KMS-11 (cell line): Measurements from ENCODE around the gene G6PC3.

Experiments used
- H2AFZ ChIP-seq: fragments of 200-600 bp; sonication (generic); 2 replicates; pipeline ENCODE4 v1.6.1; 2016; ENCODE audit warnings: antibody characterized with exemption, mixed run types, low read depth
- H3K27ac ChIP-seq: fragments of 200-600 bp; sonication (generic); 2 replicates; pipeline ENCODE4 v1.6.1; 2016; ENCODE audit warnings: mild to moderate bottlenecking, mixed run types
- H3K27me3 ChIP-seq: fragments of 200-600 bp; sonication (generic); 2 replicates; pipeline ENCODE4 v1.6.1; 2017; ENCODE audit warnings: mild to moderate bottlenecking, low read depth, mixed run types, moderate library complexity; ENCODE audit not compliant: insufficient read depth
- H3K36me3 ChIP-seq: fragments of 200-600 bp; sonication (generic); 2 replicates; pipeline ENCODE4 v1.6.1; 2017; ENCODE audit warnings: mild to moderate bottlenecking, mixed run types; ENCODE audit not compliant: insufficient read depth
- H3K4me1 ChIP-seq: fragments of 200-600 bp; sonication (generic); 2 replicates; pipeline ENCODE4 v1.6.1; 2016; ENCODE audit warnings: mild to moderate bottlenecking, low read depth, mixed run types; ENCODE audit not compliant: poor library complexity, severe bottlenecking
- H3K4me2 ChIP-seq: fragments of 200-600 bp; sonication (generic); 2 replicates; pipeline ENCODE4 v1.7.0; 2016; ENCODE audit warnings: mild to moderate bottlenecking, mixed run types
- H3K4me3 ChIP-seq: fragments of 200-600 bp; sonication (generic); IDR thresholded peaks from 2 replicates; pipeline ENCODE4 v1.6.1; 2017; ENCODE audit warnings: low read depth, low read length, mixed read lengths; ENCODE audit not compliant: insufficient read depth
- H3K79me2 ChIP-seq: fragments of 200-600 bp; sonication (generic); 2 replicates; pipeline ENCODE4 v1.6.1; 2016; ENCODE audit warnings: low read depth, mixed run types; ENCODE audit not compliant: insufficient read depth
- H3K9ac ChIP-seq: fragments of 200-600 bp; sonication (generic); 2 replicates; pipeline ENCODE4 v1.6.1; 2016; ENCODE audit warnings: mild to moderate bottlenecking, mixed run types
- H4K20me1 ChIP-seq: fragments of 200-600 bp; sonication (generic); 2 replicates; pipeline ENCODE4 v1.6.1; 2016; ENCODE audit warnings: mild to moderate bottlenecking, mixed run types; ENCODE audit not compliant: insufficient read depth
- TF ChIP-seq, protein P1 (sequence below): fragments of 200-600 bp; sonication (generic); conservative IDR thresholded peaks from 2 replicates; pipeline ENCODE4 v1.6.1; 2017; ENCODE audit warnings: low read depth, mild to moderate bottlenecking, antibody characterized with exemption, low read length, moderate library complexity, mixed read lengths

G6PC3 gene

DNA sequence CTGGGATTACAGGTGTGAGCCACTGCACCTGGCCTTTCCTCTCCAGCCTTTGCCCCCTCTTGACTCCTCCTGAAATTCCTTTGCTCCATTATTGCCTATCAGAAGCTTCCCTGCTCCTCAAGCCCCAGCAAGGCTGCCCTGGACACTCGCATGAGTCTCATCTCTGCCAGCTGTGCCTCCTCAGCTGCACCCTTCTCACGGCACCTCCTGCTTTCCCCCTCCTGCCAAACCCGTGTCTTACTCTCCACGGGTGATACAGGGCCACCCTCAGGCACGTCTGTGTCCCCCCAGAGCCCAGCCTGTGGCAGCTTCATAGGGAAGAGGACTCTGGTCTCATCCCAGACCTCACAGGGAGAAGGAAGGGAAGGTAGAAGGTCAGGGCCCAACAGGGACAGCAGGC is 15.4 kb downstream of the G6PC3 start:
- H3K4me1 ChIP-seq = no peaks in the 10 kb centered on the region
- no peak overlapping the region for H3K9ac ChIP-seq
- H3K4me2 ChIP-seq = no peak overlapping the region
- TF ChIP-seq, protein P1, sequence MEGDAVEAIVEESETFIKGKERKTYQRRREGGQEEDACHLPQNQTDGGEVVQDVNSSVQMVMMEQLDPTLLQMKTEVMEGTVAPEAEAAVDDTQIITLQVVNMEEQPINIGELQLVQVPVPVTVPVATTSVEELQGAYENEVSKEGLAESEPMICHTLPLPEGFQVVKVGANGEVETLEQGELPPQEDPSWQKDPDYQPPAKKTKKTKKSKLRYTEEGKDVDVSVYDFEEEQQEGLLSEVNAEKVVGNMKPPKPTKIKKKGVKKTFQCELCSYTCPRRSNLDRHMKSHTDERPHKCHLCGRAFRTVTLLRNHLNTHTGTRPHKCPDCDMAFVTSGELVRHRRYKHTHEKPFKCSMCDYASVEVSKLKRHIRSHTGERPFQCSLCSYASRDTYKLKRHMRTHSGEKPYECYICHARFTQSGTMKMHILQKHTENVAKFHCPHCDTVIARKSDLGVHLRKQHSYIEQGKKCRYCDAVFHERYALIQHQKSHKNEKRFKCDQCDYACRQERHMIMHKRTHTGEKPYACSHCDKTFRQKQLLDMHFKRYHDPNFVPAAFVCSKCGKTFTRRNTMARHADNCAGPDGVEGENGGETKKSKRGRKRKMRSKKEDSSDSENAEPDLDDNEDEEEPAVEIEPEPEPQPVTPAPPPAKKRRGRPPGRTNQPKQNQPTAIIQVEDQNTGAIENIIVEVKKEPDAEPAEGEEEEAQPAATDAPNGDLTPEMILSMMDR = no peak
- H3K36me3 ChIP-seq = peaks cover 2% of the 10 kb centered on the region; the same call in 1 of the 2 replicates
- no peaks in the 10 kb centered on the region for H4K20me1 ChIP-seq
- no peaks in the 10 kb centered on the region; the same call in 1 of the 2 replicates for H3K79me2 ChIP-seq
- H3K27ac ChIP-seq = no peak overlapping the region
- no peak overlapping the region for H3K4me3 ChIP-seq
- no peaks in the 10 kb centered on the region for H3K27me3 ChIP-seq
- no peak overlapping the region for H2AFZ ChIP-seq

DNA sequence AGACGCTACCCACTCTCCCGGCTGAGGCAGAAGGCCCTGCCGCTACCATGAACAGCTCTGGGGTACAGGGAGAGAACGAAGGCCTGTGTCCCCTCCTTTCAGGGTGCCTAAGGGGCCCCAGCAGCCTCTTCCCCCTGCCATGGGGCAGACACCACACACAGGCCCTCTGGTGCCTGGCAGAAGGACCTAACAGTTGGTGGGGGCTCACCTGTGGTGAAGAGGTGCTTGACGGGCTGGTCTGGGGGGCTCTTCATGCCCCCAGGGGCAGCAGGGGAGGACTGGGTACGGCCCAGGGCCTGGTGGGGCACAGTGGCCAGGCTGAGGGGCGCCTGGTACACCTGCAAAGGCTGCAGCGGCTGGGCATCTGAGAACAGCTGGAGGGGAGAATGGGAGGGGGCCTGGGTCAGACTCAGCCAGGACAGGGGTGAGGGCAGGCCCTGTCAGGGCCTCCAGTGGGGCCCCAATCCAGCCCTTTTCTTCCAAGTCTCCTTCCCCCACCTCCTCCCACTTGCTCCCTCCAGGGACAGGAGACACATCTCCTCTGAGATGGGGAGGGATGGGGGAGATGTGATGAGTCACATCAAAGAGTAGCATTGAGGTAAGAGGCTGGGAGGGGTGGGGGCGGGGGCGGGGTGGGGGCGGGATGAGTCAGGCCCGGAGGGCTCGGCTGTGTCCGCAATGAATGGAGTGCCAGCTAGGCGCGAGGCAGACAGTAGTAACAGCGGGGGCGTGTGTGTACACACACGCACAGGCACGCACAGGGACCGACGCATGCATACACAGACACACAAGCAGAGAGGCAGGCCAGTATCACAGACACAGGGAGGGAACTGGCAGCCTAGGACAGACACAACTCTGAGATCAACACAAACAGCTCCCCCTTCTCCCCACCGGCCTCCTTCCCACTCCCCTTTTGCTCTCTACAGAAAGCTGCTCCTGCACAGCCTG is 16.1 kb downstream of the G6PC3 start:
- Histone ChIP-seq H4K20me1 (no peaks in the 10 kb centered on the region), H3K9ac (no peak overlapping the region), H3K27ac (no peak overlapping the region), H3K4me3 (no peak overlapping the region), H3K36me3 (peaks cover 8% of the 10 kb centered on the region; the same call in 1 of the 2 replicates), H3K27me3 (no peaks in the 10 kb centered on the region), H3K4me1 (no peaks in the 10 kb centered on the region), H3K79me2 (no peaks in the 10 kb centered on the region; the same call in 1 of the 2 replicates), H2AFZ (no peak overlapping the region), H3K4me2 (no peak overlapping the region)
- TF ChIP-seq, protein P1 = no peak

DNA sequence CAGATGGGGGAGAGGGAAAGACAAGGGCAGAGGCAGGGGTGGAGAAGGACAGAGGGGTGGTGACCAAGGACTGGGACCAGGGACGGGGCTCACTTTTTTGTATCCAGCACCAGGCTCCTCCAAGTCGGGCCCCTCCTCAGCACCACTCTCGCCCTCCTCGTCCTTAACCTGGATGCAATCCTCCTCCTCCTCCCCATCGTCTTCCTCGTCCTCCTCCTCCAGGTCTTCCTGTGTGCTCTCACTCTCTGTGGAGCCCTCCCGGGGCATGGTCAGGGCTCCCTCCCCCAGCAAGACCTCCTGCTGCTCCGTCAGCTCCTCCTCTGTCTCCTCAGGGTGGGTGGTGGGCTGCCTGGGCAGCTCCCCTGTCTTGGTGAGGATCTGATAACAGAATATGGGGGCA is 16.8 kb downstream of the G6PC3 start:
- Histone ChIP-seq H3K9ac (no peak overlapping the region), H2AFZ (no peak overlapping the region), H3K27ac (no peak overlapping the region), H3K4me2 (no peak overlapping the region), H3K4me3 (no peak overlapping the region), H3K36me3 (peaks cover 8% of the 10 kb centered on the region; the same call in 1 of the 2 replicates), H3K79me2 (no peaks in the 10 kb centered on the region; the same call in 1 of the 2 replicates), H3K27me3 (no peaks in the 10 kb centered on the region), H3K4me1 (no peaks in the 10 kb centered on the region), H4K20me1 (no peaks in the 10 kb centered on the region)
- TF ChIP-seq, protein P1 = no peak

DNA sequence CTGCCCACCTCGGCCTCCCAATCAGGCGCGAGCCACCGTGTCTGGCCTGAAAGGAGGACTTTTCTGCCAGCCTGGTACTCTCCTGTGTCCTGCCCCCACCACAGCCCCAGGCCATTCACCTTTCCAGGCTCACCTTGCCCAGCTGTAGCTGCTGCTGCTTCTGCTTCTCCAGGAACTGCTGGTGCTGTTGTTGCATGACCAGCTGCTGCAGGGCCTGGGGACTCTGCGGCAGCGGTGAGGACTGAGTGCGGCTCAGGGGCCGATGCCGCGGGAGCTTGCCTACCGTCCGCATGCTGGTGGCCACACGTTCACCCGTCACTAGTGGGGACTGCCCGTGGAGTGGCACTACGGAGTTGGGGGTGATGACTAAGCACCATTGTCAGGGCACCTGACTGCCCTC is 17.7 kb downstream of the G6PC3 start:
- peaks cover 8% of the 10 kb centered on the region; the same call in 1 of the 2 replicates for H3K36me3 ChIP-seq
- H3K4me3 ChIP-seq = no peak overlapping the region
- H3K4me1 ChIP-seq = no peaks in the 10 kb centered on the region
- no peak overlapping the region for H3K4me2 ChIP-seq
- no peaks in the 10 kb centered on the region; the same call in 1 of the 2 replicates for H3K79me2 ChIP-seq
- H3K27me3 ChIP-seq = no peaks in the 10 kb centered on the region
- TF ChIP-seq, protein P1 = no peak
- no peaks in the 10 kb centered on the region for H4K20me1 ChIP-seq
- no peak overlapping the region for H3K9ac ChIP-seq
- H3K27ac ChIP-seq = no peak overlapping the region
- no peak overlapping the region for H2AFZ ChIP-seq
